Skeletal muscle satellite cell (primary cell): ENCODE data around the gene TCTN1. TPM values are rescaled to one million over a fixed set of nuclear protein-coding genes. Genes with fewer than 3 reads are reported as not detected.
"Not testable (repeated sequence)": the region's sequence is repeated elsewhere in the genome, so short reads cannot be mapped to it uniquely, and the experiment has no call there.

Source experiments
- H3K27me3 ChIP-seq: 2 replicates; pipeline ENCODE4 v1.7.0; 2013; ENCODE audit warnings: low read length; ENCODE audit not compliant: control insufficient read depth, insufficient read depth
- H3K36me3 ChIP-seq: 2 replicates; pipeline ENCODE4 v1.7.0; 2013; ENCODE audit warnings: mild to moderate bottlenecking, control low read depth, low read length; ENCODE audit not compliant: insufficient read depth
- H3K4me1 ChIP-seq: 2 replicates; pipeline ENCODE4 v1.7.0; 2013; ENCODE audit warnings: low read length; ENCODE audit not compliant: control insufficient read depth, insufficient read depth
- H3K4me2 ChIP-seq: 2 replicates; pipeline ENCODE4 v1.7.0; 2013; ENCODE audit warnings: mild to moderate bottlenecking, low read length
- H3K4me3 ChIP-seq: 2 replicates; pipeline ENCODE4 v1.7.0; 2013; ENCODE audit warnings: low read length
- H3K9ac ChIP-seq: 2 replicates; pipeline ENCODE4 v1.7.0; 2013; ENCODE audit warnings: mild to moderate bottlenecking, low read depth, low read length, moderate library complexity
- H3K9me3 ChIP-seq: replicated peaks from 2 replicates; pipeline ENCODE4 v1.7.0; 2013; ENCODE audit warnings: mild to moderate bottlenecking, control low read depth, low read length
- total RNA-seq: library from RNA; depleted of rRNA; stranded (reverse); fragments of >200 nt; gene quantifications from 2 replicates; pipeline ENCODE4 v1.2.3, GENCODE V29; 2012; rRNA removed

Gene TCTN1
- total RNA-seq = 18.8 and 19.5 TPM in 2 replicates

GRCh38 chr12:110613771-110614684, at the start of gene TCTN1:
Gene TCTN1, plus strand, starts transcription at chr12:110614129. Its CDS starts 54 bp downstream, at chr12:110614183.
- Histone ChIP-seq H3K9me3 (no peaks in the 10 kb centered on the region), H3K9ac (peak within 1 kb of the TSS; percentile 90), H3K36me3 (peaks cover 3% of the 10 kb centered on the region), H3K27me3 (no peaks in the 10 kb centered on the region), H3K4me3 (peak within 1 kb of the TSS; percentile 80), H3K4me2 (peak within 1 kb of the TSS; percentile 85), H3K4me1 (peaks cover 9% of the 10 kb centered on the region)

- H3K4me3 ChIP-seq = no peak overlapping the region
- H3K9ac ChIP-seq = no peak overlapping the region
- no peaks in the 10 kb centered on the region for H3K36me3 ChIP-seq
- peaks cover 12% of the 10 kb centered on the region for H3K4me1 ChIP-seq
- H3K27me3 ChIP-seq = no peaks in the 10 kb centered on the region
- H3K9me3 ChIP-seq = no peaks in the 10 kb centered on the region
- no peak overlapping the region for H3K4me2 ChIP-seq
Observed at GRCh38 chr12:110564471-110564991, 49.4 kb upstream of the TCTN1 start.

- H3K9ac ChIP-seq = no peak overlapping the region
- peaks cover 12% of the 10 kb centered on the region for H3K4me1 ChIP-seq
- no peak overlapping the region for H3K4me3 ChIP-seq
- H3K9me3 ChIP-seq = no peaks in the 10 kb centered on the region
- no peak overlapping the region for H3K4me2 ChIP-seq
- H3K36me3 ChIP-seq = no peaks in the 10 kb centered on the region
- no peaks in the 10 kb centered on the region for H3K27me3 ChIP-seq
Observed at GRCh38 chr12:110565894-110566871, 47.7 kb upstream of the TCTN1 start.

- Histone ChIP-seq H3K4me1 (peaks cover 12% of the 10 kb centered on the region), H3K9me3 (no peaks in the 10 kb centered on the region), H3K27me3 (no peaks in the 10 kb centered on the region), H3K4me2 (no peak overlapping the region), H3K9ac (no peak overlapping the region), H3K36me3 (no peaks in the 10 kb centered on the region), H3K4me3 (no peak overlapping the region)
Observed at GRCh38 chr12:110566993-110567392, 46.9 kb upstream of the TCTN1 start.

- no peaks in the 10 kb centered on the region for H3K27me3 ChIP-seq
- H3K9ac ChIP-seq = no peak overlapping the region
- no peak overlapping the region for H3K4me3 ChIP-seq
- H3K36me3 ChIP-seq = no peaks in the 10 kb centered on the region
- H3K9me3 ChIP-seq = no peaks in the 10 kb centered on the region
- no peak overlapping the region for H3K4me2 ChIP-seq
- peaks cover 8% of the 10 kb centered on the region for H3K4me1 ChIP-seq
Observed at GRCh38 chr12:110568752-110569151, 45.2 kb upstream of the TCTN1 start.

- not testable (repeated sequence) for H3K9ac ChIP-seq, H3K4me3 ChIP-seq, H3K27me3 ChIP-seq, H3K9me3 ChIP-seq, H3K4me1 ChIP-seq, H3K36me3 ChIP-seq, H3K4me2 ChIP-seq
Observed at GRCh38 chr12:110569838-110570237, 44.1 kb upstream of the TCTN1 start.

- H3K4me3 ChIP-seq, H3K27me3 ChIP-seq, H3K9ac ChIP-seq, H3K9me3 ChIP-seq, H3K36me3 ChIP-seq, H3K4me1 ChIP-seq, H3K4me2 ChIP-seq: not testable (repeated sequence)
Observed at GRCh38 chr12:110570798-110571197, 43.1 kb upstream of the TCTN1 start.

- no peaks in the 10 kb centered on the region for H3K36me3 ChIP-seq
- no peak overlapping the region for H3K4me3 ChIP-seq
- H3K4me2 ChIP-seq = no peak overlapping the region
- peaks cover 19% of the 10 kb centered on the region for H3K4me1 ChIP-seq
- H3K9me3 ChIP-seq = no peaks in the 10 kb centered on the region
- H3K9ac ChIP-seq = no peak overlapping the region
- no peaks in the 10 kb centered on the region for H3K27me3 ChIP-seq
Observed at GRCh38 chr12:110574044-110574443, 39.9 kb upstream of the TCTN1 start.

- not testable (repeated sequence) for H3K4me3 ChIP-seq, H3K27me3 ChIP-seq, H3K36me3 ChIP-seq, H3K9me3 ChIP-seq, H3K9ac ChIP-seq, H3K4me2 ChIP-seq
- peaks cover 23% of the 10 kb centered on the region for H3K4me1 ChIP-seq
Observed at GRCh38 chr12:110574717-110575230, 39.2 kb upstream of the TCTN1 start.

GRCh38 chr12:110575326-110575725, 38.6 kb upstream of the TCTN1 start:
- Histone ChIP-seq H3K4me3 (no peak overlapping the region), H3K27me3 (no peaks in the 10 kb centered on the region), H3K4me1 (peaks cover 23% of the 10 kb centered on the region), H3K9ac (no peak overlapping the region), H3K36me3 (no peaks in the 10 kb centered on the region), H3K4me2 (no peak overlapping the region), H3K9me3 (no peaks in the 10 kb centered on the region)

GRCh38 chr12:110576504-110576903, 37.4 kb upstream of the TCTN1 start:
- H3K4me1 ChIP-seq = peaks cover 26% of the 10 kb centered on the region
- no peak overlapping the region for H3K9ac ChIP-seq
- no peaks in the 10 kb centered on the region for H3K9me3 ChIP-seq
- no peaks in the 10 kb centered on the region for H3K36me3 ChIP-seq
- H3K4me2 ChIP-seq = no peak overlapping the region
- no peak overlapping the region for H3K4me3 ChIP-seq
- no peaks in the 10 kb centered on the region for H3K27me3 ChIP-seq
